ENCODE results near the gene SMOC2.

The SMOC2 gene

DNA sequence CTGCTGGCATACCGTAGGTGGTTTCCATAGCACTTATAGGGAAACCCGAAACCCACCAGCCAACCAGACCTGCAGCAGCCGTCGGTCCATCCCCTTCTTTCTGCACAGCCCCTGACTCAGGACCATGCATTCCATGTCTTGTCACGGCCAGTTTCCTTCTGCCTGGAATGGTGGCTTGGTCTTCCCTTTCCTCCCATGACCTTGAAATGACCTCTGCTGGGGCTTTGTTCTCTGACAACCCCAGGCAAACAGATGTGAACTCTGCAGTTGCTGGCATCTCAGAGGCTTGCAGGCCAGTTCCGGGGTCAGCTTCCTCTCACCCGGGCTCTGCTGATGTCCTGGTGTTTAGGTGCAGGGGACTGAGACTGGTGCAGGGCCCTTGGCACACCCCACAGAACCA is 250.8 kb downstream of the SMOC2 start:
- TF ChIP-seq GATA3 (IDR thresholded peaks at IDR 0.05; ENCODE audit: low read depth, low read length) (no peak), GATA2 (IDR thresholded peaks at IDR 0.05; ENCODE audit: low read depth, low read length) (no peak)

DNA sequence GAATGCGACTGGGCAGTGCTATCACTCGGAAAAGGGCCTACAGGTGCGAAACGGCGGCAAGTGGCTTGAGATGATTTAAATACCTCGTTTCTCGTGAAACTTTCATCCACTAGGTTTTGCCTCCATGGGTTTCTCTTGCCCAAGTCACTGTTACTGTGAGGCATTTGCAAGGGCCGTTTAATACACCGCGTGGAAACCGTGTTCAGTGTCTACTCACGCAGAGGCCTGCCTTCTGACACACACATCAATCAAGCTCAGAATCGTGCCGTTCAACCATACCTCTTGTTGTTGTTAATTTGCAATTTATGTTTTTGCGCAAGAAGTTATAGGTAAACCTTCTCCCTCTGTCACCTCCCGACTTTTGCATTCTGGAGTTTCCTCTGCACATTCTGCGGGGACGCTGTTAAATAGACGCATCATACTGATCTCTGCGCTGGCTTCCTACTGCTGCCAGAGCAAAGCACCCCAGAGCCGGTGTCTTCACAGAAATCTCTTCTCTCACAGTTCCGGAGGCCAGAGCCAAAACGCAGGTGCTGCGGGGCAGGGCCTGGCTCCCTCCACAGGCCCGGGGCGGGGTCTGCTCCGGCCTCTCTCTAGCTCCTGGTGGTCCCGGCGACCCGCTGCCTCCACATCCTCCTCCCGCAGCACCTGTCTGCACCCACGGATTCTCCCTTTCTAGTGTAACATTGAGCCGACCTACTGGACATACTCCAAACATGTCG is 251.4 kb downstream of the SMOC2 start:
- TF ChIP-seq GATA2 (IDR thresholded peaks at IDR 0.05; ENCODE audit: low read depth, low read length), result no peak
- TF ChIP-seq GATA3 (IDR thresholded peaks at IDR 0.05; ENCODE audit: low read depth, low read length), result no peak

DNA sequence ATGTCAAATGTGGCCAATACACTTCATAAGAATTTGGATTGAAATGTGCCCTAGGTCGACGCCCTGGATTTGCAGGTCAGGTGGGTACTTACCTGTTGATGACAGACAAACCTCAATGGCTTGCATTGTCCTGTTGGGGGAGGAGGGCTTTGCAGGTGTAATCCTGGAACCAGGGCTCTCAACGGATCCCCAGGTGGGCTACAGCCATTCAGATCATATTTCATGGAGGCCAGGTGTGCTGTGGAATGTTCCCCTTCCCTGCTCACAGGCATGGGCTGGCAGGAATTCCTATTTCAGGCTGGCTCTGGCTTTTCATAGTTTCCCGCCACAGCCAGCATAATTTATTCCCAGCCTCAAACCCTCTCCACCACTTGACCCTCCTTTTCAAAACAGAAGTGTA is 254.7 kb downstream of the SMOC2 start:
- no peak for TF ChIP-seq GATA3 (IDR thresholded peaks at IDR 0.05; ENCODE audit: low read depth, low read length)
- TF ChIP-seq GATA2 (IDR thresholded peaks at IDR 0.05; ENCODE audit: low read depth, low read length), result no peak

DNA sequence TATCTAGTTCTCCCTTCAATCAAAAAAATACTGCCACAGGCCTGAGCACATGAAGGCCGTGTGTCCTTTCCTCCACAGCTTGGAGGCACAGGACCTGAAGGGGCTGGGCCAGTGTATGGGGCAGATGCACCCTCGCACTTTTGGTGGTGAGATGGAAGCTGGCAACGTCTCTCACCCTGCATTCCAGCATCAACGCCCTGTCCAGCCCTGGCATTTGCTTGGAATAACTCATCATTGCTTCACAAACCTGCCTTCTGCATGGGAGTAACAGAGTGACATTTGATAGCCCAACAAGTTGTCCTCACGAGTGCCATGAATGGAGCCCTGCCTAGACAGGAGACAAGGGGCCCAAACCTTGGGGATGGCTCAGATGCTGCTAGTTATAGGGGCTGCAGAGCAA is 257.9 kb downstream of the SMOC2 start:
- TF ChIP-seq GATA3 (IDR thresholded peaks at IDR 0.05; ENCODE audit: low read depth, low read length) (no peak), GATA2 (IDR thresholded peaks at IDR 0.05; ENCODE audit: low read depth, low read length) (no peak)

DNA sequence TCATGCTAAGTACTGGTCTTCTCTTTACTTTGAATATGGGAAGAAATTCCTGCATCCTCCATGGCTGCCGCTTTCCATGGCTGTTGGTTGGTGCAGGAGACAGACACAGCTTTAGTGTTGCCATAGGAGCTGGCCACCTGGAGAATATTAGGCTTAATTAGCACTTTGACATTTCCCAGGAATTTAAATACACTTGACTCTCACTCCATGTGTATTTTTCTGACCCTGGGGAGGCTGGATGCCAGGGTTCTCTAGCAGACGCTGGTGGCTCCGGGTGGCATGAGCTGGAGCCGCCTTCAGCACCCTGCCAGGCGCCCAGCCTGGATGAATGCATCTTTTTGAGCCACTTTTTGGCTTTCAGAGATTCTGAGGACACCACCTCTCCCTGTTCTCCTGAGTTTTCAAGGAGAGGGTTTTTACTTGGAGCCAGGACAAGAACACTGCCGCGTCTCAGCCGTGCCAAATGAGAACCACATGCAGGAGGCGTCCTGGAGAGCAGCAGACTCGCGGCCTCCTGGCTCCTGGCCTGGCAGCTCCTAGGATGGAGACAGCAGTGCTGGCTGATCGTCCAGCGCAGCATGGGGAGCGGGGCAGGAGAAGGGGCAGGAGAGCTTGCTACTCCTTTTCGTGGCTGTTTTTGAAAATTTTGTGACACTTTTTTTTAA is 258.8 kb downstream of the SMOC2 start:
- TF ChIP-seq GATA3 (IDR thresholded peaks at IDR 0.05; ENCODE audit: low read depth, low read length), result no peak
- no peak for TF ChIP-seq GATA2 (IDR thresholded peaks at IDR 0.05; ENCODE audit: low read depth, low read length)

DNA sequence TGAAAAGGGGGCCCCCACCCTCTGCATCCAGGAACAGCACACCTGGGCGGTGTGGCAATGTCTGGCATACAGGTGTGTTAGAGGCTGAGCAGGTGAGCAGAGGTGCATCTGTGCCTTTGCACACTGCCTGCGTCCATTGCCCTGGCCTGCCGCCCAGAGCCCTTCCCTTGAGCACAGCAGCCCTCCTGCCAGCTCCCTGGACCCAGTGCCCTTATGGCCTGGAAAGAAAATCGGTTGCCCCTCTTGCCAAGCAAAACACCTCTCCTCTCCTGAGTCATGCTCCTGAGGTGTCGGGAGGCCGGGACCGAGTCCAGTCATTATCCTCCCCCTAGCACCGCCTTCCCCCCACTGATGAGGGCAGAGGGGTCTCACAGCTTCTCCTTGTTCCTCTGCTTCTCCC is 259.9 kb downstream of the SMOC2 start:
- TF ChIP-seq GATA3 (IDR thresholded peaks at IDR 0.05; ENCODE audit: low read depth, low read length), result no peak
- TF ChIP-seq GATA2 (IDR thresholded peaks at IDR 0.05; ENCODE audit: low read depth, low read length), result no peak

DNA sequence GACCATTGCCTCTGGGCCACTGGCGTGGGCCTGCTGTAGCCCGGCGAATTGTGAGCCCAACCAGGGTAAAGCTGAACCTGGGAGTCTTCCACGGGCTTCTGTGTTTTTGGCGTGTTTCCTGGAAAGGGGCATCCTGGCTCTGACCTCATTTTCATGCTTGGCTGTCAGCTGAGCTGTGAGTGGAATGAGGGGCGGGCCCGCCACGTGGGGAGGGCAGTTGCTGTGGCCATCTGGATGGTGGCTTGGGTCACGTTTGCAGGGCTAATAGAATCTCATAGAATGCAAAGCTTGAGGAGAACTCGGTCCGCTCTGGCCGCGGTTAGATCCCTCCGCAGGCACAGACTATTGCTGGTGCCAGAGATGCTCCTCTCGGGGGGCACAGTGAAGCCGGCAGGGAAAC is 263.0 kb downstream of the SMOC2 start:
- TF ChIP-seq GATA3 (IDR thresholded peaks at IDR 0.05; ENCODE audit: low read depth, low read length) (no peak), GATA2 (IDR thresholded peaks at IDR 0.05; ENCODE audit: low read depth, low read length) (no peak)

DNA sequence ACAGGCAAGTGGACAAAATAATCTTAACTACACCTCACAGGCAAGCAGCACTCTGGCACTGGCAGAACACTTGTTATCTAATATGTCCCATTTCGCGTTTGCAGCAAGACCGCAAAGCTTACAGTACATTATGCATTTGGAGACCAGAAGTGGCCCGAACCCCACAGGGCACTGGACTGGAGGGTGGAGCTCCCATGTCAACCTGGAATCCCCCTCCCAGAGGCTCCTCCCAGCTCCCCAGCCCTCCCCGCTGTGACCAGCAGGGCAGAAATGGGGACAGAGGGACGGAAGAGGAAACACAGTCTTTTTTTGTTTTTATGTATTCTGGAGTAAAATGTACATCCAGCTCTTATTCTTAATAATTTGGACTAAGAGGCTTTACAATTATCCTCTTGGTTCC is 263.7 kb downstream of the SMOC2 start:
- TF ChIP-seq GATA2 (IDR thresholded peaks at IDR 0.05; ENCODE audit: low read depth, low read length), result no peak
- TF ChIP-seq GATA3 (IDR thresholded peaks at IDR 0.05; ENCODE audit: low read depth, low read length), result no peak

DNA sequence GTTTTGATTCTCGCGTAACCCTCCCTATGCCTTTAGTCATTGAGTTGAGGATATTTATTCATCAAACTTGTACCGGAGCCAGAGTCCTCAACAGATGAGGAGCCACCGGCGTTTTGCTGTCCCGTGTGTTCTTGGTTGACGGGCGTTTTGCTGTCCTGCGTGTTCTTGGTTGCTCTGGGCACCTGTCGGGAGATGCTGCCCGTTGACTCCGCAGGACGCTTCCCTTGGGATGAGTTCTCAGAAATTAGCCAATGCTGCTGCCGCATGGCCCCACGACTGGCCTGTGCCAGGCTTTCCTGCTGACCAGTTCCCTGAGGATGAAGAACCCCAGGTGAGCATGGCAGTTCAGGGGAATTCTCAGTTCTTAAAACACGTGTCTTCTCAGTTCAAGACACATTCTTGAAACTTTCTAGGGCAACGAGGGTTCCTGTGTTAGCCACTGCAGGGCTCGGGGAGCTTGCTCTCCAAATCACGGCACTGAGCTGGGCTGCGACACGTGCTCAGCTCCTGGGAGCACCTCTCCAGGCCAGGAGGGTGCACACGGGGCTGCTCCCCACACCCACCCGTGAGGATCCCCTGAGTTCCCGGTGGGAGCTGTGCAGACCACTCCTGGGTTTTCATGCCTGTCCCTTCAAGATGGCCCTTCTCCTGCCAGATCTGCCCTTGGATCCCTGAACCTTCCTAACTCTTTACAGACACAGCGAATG is 265.6 kb downstream of the SMOC2 start:
- TF ChIP-seq GATA3 (IDR thresholded peaks at IDR 0.05; ENCODE audit: low read depth, low read length) (no peak), GATA2 (IDR thresholded peaks at IDR 0.05; ENCODE audit: low read depth, low read length) (no peak)

DNA sequence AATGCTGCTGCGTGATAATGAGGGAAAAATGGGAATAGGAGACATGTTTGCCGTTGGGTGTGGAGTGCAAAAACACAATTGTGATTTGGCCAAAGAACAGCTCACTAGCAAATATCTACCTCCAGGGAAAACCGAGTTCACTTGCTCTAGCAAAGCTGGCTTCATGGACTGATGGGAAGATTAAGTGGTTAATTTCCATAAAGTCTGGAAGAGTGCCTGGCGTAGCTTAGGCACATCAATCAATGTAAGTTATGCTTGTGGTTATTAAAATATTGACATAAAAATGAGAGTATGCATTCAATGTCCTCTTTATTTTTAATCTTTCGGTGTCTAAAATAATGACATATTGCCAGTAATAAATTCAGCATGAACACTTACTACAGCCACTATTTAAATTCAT is 267.5 kb downstream of the SMOC2 start:
- no peak for TF ChIP-seq GATA2 (IDR thresholded peaks at IDR 0.05; ENCODE audit: low read depth, low read length)
- TF ChIP-seq GATA3 (IDR thresholded peaks at IDR 0.05; ENCODE audit: low read depth, low read length), result no peak

DNA sequence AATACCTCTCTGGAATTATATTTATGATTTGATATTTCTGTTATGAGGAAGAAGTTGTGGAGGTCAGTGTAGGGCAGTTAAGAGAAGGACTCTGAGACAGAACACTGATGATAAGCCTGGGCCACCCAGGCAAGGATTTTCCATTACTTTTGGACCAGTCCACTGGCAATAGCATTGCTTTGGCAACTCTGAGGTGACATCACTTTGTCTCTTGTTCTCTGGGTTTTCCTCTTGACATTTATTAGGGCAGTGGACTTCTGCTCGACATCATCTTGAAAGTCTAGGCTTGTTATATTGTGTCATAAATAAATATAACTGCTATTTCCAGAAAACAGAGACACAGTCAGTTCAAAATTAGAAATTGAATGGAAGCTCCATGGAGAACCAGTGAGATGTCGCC is 268.0 kb downstream of the SMOC2 start:
- TF ChIP-seq GATA2 (IDR thresholded peaks at IDR 0.05; ENCODE audit: low read depth, low read length), result no peak
- TF ChIP-seq GATA3 (IDR thresholded peaks at IDR 0.05; ENCODE audit: low read depth, low read length), result no peak

DNA sequence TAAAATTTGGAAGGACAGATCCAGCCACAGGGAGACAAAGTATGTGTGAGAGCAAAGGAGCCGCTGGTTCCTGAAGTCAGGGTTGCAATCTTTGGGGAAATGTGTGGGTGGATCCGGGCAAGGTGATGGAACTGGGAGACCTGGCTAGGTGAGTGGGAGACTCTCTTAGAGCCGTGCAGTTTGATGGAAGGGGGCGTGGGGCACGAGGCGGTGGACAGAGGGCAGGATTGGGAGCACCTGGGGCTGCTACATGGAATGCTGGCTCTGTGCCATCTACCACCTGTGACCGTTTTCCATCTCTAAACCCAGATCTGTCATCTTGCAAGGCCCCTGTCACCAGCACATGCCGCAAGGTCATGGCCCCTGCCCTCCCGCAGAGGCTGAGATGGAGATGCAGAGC is 268.4 kb downstream of the SMOC2 start:
- TF ChIP-seq GATA3 (IDR thresholded peaks at IDR 0.05; ENCODE audit: low read depth, low read length) (no peak), GATA2 (IDR thresholded peaks at IDR 0.05; ENCODE audit: low read depth, low read length) (no peak)

DNA sequence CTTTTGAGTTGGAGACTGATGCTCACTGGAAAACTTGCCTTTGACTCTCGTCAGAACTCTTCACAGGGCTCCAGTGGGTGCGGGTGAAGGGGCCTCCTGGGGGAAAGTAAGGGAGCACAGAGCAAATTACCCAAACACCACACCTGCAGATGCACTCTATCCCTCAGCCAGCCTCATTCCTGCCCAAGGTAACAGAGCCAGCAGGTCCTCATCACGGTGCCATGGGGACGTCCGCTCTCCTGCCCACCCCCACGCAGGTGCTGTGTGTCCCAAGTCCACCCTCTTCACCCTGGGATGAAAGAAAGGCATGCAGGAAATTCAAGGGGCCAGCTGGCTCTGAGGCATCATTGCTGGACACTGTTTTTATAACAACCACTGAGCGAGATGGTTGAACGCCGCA is 269.0 kb downstream of the SMOC2 start:
- TF ChIP-seq GATA3 (IDR thresholded peaks at IDR 0.05; ENCODE audit: low read depth, low read length) (no peak), GATA2 (IDR thresholded peaks at IDR 0.05; ENCODE audit: low read depth, low read length) (no peak)

DNA sequence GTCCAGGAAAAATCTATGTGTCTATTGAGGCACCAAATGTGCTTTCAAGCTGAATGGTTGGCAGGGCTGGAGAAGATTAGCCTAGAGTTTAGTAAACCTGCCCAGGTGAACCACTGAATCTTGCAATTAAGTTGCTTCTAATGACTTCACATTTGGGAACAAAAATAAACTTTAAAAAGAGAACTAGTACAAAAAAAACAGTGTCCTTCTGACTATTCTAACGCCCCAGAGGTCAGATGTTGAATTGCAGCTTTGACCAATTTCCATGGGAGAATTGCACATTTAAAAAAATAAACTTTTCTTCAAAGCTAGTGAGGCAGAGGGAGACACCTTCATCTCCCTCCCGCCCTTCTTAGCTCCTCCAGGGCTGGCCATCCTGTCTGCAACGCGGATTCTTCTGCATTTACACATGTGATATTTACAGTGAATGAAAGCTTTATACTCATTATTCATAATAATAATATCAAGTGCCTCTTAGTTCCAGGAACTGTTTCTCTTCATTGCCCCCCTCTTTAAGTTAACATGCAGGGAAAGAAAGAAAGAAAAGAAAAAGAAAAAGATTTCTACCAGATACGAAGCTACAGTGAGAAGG is 270.2 kb downstream of the SMOC2 start:
- no peak for TF ChIP-seq GATA3 (IDR thresholded peaks at IDR 0.05; ENCODE audit: low read depth, low read length)
- TF ChIP-seq GATA2 (IDR thresholded peaks at IDR 0.05; ENCODE audit: low read depth, low read length), result no peak

Data from SH-SY5Y (cell line).